Peyer's patch (tissue), 4 donors: ENCODE measurements around the gene SCGB1C2.

Experiments
- CTCF ChIP-seq, 6 experiments: fragments of 450-650 bp in 4 of 6; fragments of 200-600 bp in 2 of 6; sonication (generic) in 1 of 6; IDR thresholded peaks; one replicate each; pipeline ENCODE4 v1.5.1; 2017 to 2019; ENCODE audit warnings: antibody characterized with exemption in 6 of 6, mild to moderate bottlenecking in 3 of 6, moderate library complexity in 1 of 6
- POLR2A ChIP-seq, 2 donors: fragments of 450-650 bp; IDR thresholded peaks; one replicate each; pipeline ENCODE4 v1.5.1; 2017; ENCODE audit warnings: antibody characterized with exemption in 2 of 2, mild to moderate bottlenecking in 2 of 2, moderate library complexity in 2 of 2

DNA sequence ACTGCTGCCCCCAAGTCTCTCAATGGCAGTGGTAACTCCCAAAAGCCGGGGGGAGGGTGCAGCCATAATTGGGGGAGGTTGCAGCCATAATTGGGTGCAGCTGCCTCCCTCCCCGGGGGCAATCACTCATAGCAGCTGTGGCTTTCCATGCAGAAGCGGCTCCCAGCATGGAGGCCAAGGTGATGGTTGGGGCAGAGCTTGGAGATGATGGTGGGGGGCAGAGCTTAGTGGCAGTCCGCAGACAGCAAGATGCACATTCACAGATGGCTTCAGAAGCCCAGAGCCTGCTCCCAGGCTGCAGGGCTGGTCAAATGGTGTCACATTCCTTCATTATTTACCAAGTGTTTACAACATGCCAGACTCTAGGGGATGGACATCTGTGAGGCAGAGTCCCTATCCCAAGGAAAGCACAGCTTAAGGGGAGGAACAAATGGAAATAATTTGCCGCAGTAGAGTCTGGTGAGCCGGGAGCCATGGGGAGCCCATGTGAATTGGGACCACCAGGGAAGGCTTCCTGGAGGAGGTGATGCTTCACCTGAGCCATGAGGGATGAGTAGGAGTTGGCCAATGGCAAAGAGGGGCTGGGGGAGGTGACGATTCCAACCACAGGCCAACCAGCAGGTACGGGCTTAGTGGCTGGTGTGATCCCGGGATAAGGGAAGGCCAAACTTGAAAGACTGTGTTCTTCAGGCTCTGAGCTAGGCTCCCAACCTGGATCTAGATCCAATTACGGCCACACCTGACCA lies 36.0 kb downstream of the SCGB1C2 start:
- TF ChIP-seq CTCF (IDR thresholded peaks at IDR 0.05) (no peak), POLR2A (IDR thresholded peaks at IDR 0.05) (no peak)
